NOMO-1 treated with dmso at 0.1 percent for 144 hours (cell line): ENCODE data around the gene LRP10.

ENCODE experiments used
- DNase-seq: peaks from one replicate; lab custom pipeline; 2025; ENCODE audit not compliant: unreplicated experiment; lab: John Stamatoyannopoulos, UW

LRP10 gene

GRCh38 chr14:22884738-22885523 is 13.4 kb downstream of the LRP10 start:
- no peak for DNase-seq

GRCh38 chr14:22885975-22886374 is 14.4 kb downstream of the LRP10 start:
- DNase-seq, result no peak

- peak; percentile 52 for DNase-seq
Measured at GRCh38 chr14:22886500-22887259, 15.1 kb downstream of the LRP10 start.

DNA sequence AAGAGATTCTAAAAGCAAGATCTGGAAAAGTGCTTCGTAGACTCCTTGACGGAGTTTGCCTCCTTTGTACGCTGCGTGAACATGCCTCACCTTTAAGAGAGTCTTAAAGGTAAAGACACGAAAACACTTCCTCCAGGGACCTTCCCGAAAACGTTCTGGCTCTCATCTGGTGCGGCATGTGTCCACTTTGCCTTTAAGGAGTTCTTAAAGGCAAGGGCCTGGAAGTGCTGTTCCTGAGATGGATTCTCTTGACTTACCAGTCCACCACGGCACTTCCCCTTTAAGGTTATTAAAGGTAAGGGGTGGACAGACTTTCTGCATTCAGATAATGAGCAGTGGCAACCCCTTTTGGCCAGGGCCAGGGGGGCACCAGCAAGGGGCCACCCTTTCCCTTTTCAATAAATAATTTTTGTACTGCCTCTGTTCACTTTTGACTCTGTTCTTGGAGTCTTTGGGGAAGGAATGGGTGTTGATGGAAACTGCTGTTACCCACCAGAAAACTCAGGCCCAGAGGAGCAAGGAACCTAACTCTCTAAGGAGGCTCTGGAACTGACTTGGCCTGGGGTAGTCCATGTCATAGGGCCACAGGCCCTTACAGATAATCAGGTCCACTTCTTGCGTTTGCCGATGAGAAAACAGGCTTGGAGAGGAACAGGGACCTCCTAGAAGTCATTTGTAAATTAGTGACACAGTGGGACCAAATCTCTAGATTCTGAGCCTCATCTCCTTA is 15.9 kb downstream of the LRP10 start:
- peak; percentile 82 for DNase-seq

DNA sequence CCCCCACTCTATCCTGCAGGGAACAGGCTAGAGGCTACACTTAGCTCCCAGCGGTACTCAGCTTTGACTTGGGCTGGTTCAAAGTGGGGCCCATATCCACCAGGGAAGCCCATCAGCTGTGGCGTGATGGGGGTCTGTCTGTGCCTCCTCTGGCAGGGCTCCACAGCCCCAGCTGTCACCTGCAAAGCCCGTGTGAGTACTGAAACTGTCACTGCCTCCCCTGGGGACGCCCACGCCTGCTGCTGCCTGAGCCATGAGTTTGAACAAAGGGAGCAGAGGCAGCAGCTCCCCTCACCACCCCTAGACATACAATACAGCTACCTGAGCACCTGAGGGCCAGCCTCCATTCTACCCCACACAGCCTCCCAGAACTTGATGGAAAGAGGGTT is 16.4 kb downstream of the LRP10 start:
- DNase-seq, result no peak

GRCh38 chr14:22888662-22889061 is 17.1 kb downstream of the LRP10 start:
- no peak for DNase-seq

DNA sequence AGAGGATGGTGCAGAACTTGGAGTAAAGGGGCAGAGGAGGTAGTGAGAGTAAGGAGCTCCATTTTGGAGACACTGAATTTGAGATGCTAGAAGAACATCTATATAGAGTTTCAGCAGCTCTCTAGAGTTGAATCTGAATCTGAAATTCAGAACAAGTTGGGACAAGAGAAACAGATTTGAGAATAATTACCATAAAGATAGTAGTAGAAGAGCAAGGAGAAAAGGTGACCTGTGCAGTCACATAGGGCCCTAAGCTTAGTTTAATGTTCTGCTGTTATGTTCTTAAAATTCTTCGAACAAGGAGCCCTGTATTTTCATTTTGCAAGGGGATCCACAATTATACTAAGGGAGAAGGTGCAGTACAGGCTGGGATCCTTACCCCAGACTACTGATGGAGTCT is 18.9 kb downstream of the LRP10 start:
- no peak for DNase-seq

GRCh38 chr14:22892488-22892887 is 20.9 kb downstream of the LRP10 start:
- no peak for DNase-seq

DNA sequence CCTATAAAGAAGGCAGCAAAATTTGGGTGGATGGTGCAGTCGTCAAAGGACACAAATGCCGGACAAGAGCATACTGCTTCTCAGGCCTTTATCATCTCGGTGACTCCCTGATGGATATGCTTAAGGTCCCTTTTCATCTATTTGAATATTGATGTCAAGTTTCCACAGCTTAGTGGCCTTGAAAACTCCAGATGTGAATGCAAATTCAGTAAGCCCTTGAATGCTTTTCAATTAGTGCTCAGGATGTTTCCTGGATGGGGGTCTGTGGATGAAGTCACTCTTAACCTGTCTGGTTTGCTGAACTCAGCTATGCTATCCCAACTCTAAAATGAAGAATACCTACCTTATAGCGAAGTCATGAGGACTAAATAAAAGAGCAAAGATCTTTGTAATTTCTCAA is 22.2 kb downstream of the LRP10 start:
- DNase-seq, result no peak

GRCh38 chr14:22895402-22895801 is 23.9 kb downstream of the LRP10 start:
- DNase-seq, result no peak

DNA sequence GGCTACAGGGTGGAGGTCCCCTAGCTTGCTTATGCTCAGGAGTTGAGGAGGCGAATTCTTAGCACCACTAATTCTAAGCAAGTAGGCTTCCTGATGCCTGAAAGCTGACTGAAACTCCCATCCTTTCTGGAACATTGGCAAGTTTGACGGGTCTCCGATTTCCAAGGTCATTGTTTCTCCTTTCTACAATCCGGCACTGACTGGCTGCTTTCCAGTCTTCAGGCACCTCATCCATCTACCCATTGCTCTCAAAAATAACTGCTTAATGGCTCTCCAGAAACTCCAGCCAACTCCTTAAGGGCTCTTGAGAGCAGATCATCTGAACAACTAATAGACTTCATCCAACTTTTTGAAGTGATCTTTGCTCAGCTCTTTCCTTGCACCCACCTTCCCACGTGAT is 24.8 kb downstream of the LRP10 start:
- DNase-seq, result no peak

DNA sequence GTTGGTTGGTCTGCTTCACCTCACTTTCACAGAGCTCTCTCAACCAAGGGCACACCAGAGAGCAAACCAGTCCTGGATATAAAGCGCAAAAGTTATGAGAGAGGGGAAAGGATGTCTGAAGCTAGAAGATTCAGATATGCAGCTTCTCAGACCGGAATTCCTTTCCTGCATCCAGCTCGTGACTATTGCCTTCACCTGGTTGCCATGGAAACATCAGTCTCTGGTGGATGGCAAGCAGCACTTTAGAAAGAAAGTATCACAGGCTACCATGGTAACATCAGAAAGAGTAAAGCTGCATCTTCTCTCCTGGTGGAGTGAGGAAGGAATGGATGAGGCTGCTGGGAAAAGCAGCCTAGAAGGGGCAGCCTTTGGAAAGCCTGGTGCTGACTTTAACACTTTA is 25.2 kb downstream of the LRP10 start:
- DNase-seq, result no peak

DNA sequence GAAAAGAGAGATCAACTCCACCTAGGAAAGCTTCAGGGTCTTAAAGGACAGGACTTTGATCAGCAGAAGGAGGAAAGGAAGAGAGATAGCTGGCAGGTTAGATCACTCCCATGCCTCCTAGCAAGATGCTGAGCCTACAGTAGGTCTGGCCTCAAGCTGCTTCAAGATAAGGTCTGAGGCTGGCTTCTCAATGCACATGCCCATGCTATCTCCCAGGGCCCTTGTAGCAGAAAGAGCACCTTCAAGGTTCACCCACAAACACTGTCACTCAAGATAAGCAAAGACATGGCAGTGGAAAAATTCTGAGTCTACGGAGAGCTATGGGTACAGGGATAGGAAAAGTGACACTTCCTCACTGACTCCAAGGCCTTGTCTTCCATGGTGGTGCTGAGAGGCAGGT is 25.8 kb downstream of the LRP10 start:
- DNase-seq, result no peak

DNA sequence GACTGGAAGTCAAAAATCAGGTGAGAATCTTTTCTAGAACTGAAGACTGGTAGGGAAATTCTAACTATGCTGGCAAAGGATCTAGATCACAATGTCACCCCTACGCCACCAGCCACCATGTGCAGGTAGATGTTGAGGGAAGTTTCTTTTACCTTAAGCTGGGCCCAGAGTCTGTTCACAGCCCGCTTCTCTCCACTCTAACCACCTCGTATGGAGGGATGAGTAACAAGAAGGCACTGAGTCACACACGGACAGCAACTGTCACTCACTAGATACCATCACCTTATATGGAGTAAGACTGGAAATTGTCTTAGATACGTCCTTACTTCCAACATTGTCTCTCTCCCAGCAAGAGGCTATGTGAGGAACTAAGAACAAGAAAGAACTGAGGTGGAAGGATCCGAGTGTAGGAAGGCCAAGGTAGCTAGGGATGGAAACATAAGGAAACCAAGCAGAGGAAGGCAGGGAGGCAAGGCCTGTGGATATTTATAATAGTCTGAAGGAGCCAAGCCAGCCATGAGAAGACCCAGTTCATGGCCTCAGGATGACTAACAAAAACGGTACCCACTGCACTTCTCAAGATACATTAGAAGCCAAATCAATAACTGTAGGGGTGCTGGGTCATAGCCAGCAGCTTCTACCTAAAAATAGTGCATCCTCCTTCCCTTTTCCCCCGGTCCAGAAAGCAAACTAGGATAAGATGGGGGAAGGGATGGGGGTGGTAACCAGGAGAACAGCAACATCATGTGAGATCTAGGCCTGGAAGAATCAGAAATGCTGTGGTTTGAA is 27.0 kb downstream of the LRP10 start:
- no peak for DNase-seq

GRCh38 chr14:22900081-22900799 is 28.7 kb downstream of the LRP10 start:
- DNase-seq, result no peak

- no peak for DNase-seq
Measured at GRCh38 chr14:22901799-22902198, 30.3 kb downstream of the LRP10 start.

DNA sequence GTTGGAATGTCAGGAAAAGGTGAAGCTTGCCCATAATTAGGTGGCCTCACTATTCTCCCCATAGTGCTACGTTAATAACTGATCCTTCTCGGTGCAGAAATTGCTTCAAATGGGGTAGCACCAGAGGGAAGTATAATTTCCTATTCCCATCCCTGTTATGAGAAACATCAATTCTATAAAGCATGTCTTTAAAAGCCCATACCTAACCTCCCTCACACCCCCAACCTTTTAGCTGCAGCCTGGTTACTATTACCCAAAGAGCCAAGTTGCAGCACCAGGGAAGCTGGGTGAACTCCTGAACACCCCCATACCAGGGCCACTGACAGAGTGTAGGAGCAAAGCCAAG is 32.2 kb downstream of the LRP10 start:
- no peak for DNase-seq

GRCh38 chr14:22905627-22906026 is 34.1 kb downstream of the LRP10 start:
- DNase-seq, result no peak

DNA sequence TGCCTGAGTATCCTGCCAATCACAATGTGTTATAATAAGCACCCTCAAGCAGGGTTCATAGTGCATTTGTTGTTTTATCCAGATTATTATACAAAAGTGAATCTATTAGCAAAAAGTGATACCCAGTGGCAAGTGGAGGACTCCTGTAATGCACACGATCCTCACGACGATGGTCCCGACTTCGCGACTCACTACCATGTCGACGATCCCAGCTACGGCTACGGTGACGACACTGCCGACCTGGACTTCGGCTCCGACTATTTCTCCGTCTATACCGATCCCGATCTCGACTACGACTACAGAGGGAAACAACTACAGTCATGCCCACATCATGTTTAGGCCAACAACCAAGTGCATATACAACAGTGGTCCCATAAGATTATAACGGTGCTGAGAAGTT is 34.5 kb downstream of the LRP10 start:
- DNase-seq, result no peak

GRCh38 chr14:22907429-22907828 is 35.9 kb downstream of the LRP10 start:
- no peak for DNase-seq

GRCh38 chr14:22908601-22909000 is 37.1 kb downstream of the LRP10 start:
- peak; percentile 61 for DNase-seq
